Measurements from ENCODE around the gene LRMDA. TPM values are rescaled to one million over a fixed set of nuclear protein-coding genes. Genes with fewer than 3 reads are reported as not detected.

Gene LRMDA
- total and polyA plus RNA-seq, 4 donors = 12.1 to 40.8 (median 21.6) TPM

DNA sequence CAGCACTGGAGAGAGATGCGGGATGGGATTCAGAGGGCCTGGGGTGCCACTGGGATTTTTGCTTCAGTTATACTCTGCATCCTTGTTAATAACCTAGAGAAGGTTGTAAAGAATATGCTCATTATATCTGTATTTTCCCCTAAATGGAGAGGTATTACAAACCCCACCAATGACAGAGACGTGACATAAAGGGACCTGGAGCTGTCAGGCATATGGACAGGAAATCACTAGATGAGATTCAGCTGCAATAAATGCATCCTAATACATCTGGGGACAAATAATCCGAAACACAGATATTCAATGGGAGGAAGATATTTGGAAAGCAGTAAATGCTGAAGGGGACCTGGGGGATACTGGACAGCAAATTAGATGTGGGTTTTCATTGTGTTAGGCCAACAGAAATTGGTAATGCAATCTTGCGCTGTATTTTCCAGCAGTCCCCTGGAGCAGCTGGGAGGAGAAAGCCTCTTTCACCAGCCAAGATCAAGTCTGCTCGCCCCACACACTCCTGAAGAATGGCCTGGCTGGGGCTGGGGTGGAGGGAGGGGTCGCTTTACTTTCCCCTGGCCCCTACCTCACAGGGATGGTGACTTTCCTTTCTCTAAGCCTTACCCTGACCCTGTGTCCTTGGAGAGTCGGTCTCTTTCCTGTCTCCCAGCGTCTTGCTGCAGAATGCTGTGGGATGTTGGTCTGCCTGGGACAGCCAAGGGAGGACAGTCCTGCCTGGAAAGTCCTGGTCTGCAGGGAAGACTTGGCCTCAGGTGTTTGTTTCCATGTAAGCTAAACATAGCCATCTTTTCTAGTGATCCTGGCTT lies 653.8 kb downstream of the LRMDA start:
- WGBS, 2 donors = 96% methylated on average over 8 of the region's 8 CpGs
- H3K9me3 ChIP-seq (ENCODE audit: control insufficient read depth in 4 of 4, insufficient read depth in 3 of 4, low read length in 3 of 4) = no peaks in the 10 kb centered on the region
- ATAC-seq (ENCODE audit: insufficient read depth, low FRiP score) (no peak), DNase-seq (no peak)
- no peak overlapping the region for H3K27ac ChIP-seq (ENCODE audit: low read depth in 1 of 2, low read length in 1 of 2)
- H3K4me1 ChIP-seq (ENCODE audit: control insufficient read depth in 5 of 5, insufficient read depth in 5 of 5, low read length in 5 of 5) = peaks cover 0 to 7% (median 0%) of the 10 kb centered on the region in 5 donors
- TF ChIP-seq, protein P1, sequence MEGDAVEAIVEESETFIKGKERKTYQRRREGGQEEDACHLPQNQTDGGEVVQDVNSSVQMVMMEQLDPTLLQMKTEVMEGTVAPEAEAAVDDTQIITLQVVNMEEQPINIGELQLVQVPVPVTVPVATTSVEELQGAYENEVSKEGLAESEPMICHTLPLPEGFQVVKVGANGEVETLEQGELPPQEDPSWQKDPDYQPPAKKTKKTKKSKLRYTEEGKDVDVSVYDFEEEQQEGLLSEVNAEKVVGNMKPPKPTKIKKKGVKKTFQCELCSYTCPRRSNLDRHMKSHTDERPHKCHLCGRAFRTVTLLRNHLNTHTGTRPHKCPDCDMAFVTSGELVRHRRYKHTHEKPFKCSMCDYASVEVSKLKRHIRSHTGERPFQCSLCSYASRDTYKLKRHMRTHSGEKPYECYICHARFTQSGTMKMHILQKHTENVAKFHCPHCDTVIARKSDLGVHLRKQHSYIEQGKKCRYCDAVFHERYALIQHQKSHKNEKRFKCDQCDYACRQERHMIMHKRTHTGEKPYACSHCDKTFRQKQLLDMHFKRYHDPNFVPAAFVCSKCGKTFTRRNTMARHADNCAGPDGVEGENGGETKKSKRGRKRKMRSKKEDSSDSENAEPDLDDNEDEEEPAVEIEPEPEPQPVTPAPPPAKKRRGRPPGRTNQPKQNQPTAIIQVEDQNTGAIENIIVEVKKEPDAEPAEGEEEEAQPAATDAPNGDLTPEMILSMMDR (IDR thresholded peaks at IDR 0.05; ENCODE audit: control extremely low read depth, extremely low read depth) = no peak
- no peak overlapping the region for H3K4me3 ChIP-seq
- H3K27me3 ChIP-seq (ENCODE audit: control insufficient read depth in 3 of 3, insufficient read depth in 3 of 3, low read length in 2 of 3) = no peaks in the 10 kb centered on the region
- no peaks in the 10 kb centered on the region for H3K36me3 ChIP-seq (ENCODE audit: control insufficient read depth in 4 of 4, insufficient read depth in 4 of 4, low read length in 4 of 4)
- H3K9ac ChIP-seq (ENCODE audit: insufficient read depth in 1 of 2, low read length in 2 of 2) = no peak overlapping the region

DNA sequence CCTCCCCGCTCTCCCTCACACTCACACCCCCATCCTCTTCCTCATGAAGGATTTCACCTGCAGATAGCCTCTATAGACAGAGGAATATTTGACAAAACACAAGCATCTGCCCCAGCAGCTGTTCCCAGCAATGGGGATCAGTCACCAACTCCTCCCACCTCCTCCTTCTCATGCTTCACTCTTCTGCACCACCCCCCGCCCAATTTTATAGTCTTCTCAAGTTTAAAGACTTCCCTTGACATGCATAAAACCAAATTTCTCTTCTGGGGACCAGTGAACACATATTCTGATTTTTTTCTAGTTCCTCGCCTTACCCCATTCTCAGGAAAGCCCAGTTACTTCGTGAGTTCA lies 654.4 kb downstream of the LRMDA start:
- ATAC-seq (ENCODE audit: insufficient read depth, low FRiP score) (no peak), DNase-seq (no peak)
- H3K4me1 ChIP-seq (ENCODE audit: control insufficient read depth in 5 of 5, insufficient read depth in 5 of 5, low read length in 5 of 5) = peaks cover 0 to 7% (median 0%) of the 10 kb centered on the region in 5 donors
- no peaks in the 10 kb centered on the region for H3K9me3 ChIP-seq (ENCODE audit: control insufficient read depth in 4 of 4, insufficient read depth in 3 of 4, low read length in 3 of 4)
- H3K27ac ChIP-seq (ENCODE audit: low read depth in 1 of 2, low read length in 1 of 2) = no peak overlapping the region
- H3K4me3 ChIP-seq = no peak overlapping the region
- WGBS, 2 donors = 93 to 94% methylated on average over 4 of the region's 4 CpGs
- TF ChIP-seq, protein P1 (IDR thresholded peaks at IDR 0.05; ENCODE audit: control extremely low read depth, extremely low read depth) = no peak
- no peaks in the 10 kb centered on the region for H3K36me3 ChIP-seq (ENCODE audit: control insufficient read depth in 4 of 4, insufficient read depth in 4 of 4, low read length in 4 of 4)
- H3K9ac ChIP-seq (ENCODE audit: insufficient read depth in 1 of 2, low read length in 2 of 2) = no peak overlapping the region
- H3K27me3 ChIP-seq (ENCODE audit: control insufficient read depth in 3 of 3, insufficient read depth in 3 of 3, low read length in 2 of 3) = no peaks in the 10 kb centered on the region

DNA sequence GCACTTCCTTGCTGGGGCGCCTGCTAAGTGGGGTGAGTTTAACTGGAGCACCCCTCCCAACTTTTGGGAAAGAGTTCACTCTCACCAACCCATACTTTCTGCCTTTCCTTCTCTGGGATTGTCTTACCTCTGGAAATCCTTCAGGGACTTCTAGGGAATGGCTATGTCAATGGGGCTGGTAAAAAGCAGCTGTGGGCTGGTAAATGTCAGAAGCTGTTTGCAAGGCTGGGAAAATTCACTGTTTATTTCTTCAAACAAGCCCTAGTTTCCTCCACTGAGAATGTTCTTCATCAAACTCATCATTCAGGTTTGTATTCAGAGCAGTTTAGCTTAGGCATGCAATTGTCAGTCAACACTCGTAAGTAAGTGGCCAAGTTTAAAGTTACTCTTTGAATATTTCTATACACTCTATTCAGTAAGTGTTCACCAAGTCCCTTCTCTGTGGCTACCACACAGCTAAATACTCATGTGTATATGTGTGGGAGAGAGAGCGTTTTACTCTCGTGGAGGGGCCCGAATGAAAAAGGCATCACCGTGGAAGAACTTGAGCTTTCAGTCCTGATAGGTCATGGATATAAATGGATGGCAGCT lies 654.8 kb downstream of the LRMDA start:
- ATAC-seq (ENCODE audit: insufficient read depth, low FRiP score) = no peak
- 56 to 57% methylated on average over 6 of the region's 6 CpGs for WGBS, 2 donors
- H3K9ac ChIP-seq (ENCODE audit: insufficient read depth in 1 of 2, low read length in 2 of 2) = no peak overlapping the region

More for the DNA sequence above, 654.8 kb downstream of the LRMDA start:
- Histone ChIP-seq H3K9me3 (ENCODE audit: control insufficient read depth in 4 of 4, insufficient read depth in 3 of 4, low read length in 3 of 4) (no peaks in the 10 kb centered on the region), H3K4me3 (no peak overlapping the region), H3K27ac (ENCODE audit: low read depth in 1 of 2, low read length in 1 of 2) (no peak overlapping the region), H3K27me3 (ENCODE audit: control insufficient read depth in 3 of 3, insufficient read depth in 3 of 3, low read length in 2 of 3) (no peaks in the 10 kb centered on the region), H3K4me1 (ENCODE audit: control insufficient read depth in 5 of 5, insufficient read depth in 5 of 5, low read length in 5 of 5) (peaks cover 0 to 7% (median 0%) of the 10 kb centered on the region in 5 donors), H3K36me3 (ENCODE audit: control insufficient read depth in 4 of 4, insufficient read depth in 4 of 4, low read length in 4 of 4) (no peaks in the 10 kb centered on the region)
- DNase-seq = no peak
- TF ChIP-seq, protein P1 (IDR thresholded peaks at IDR 0.05; ENCODE audit: control extremely low read depth, extremely low read depth) = no peak

All from lung (tissue), 12 donors.